NOMO-1 treated with dmso at 0.1 percent for 144 hours (cell line): ENCODE results near the gene SYMPK.

Experiments
- DNase-seq: peaks from one replicate; lab custom pipeline; 2025; ENCODE audit not compliant: unreplicated experiment; lab: John Stamatoyannopoulos, UW

Gene SYMPK

GRCh38 chr19:45768655-45768983 is 94.3 kb downstream of the SYMPK start:
- DNase-seq, result no peak

- DNase-seq, result no peak
Observed at GRCh38 chr19:45767881-45768654, 94.9 kb downstream of the SYMPK start.

GRCh38 chr19:45767410-45767880 is 95.5 kb downstream of the SYMPK start:
- no peak for DNase-seq

DNA sequence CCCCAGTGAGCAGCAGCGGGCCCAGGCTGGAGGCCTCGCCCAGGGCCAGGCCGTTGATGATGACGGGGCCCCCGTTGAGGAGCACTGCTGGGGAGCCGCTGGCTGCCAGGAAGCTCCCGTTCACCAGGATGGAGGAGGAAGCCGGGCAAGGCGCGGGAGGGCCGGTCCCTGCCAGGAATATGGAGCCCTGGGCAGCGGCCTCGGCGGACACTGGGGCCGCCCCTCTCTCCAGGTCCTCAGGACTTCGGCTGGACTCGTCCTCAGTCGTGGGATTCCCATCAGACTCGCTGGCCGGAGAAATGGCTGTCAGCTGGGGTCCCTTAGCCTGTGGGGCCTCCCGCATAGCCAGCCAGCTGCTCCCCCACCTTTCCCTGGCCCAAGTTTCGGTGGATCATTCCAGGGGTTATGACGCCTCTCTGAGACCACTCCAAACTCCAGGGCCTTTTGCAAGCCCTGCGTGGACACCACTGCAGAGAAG is 96.0 kb downstream of the SYMPK start:
- no peak for DNase-seq

DNA sequence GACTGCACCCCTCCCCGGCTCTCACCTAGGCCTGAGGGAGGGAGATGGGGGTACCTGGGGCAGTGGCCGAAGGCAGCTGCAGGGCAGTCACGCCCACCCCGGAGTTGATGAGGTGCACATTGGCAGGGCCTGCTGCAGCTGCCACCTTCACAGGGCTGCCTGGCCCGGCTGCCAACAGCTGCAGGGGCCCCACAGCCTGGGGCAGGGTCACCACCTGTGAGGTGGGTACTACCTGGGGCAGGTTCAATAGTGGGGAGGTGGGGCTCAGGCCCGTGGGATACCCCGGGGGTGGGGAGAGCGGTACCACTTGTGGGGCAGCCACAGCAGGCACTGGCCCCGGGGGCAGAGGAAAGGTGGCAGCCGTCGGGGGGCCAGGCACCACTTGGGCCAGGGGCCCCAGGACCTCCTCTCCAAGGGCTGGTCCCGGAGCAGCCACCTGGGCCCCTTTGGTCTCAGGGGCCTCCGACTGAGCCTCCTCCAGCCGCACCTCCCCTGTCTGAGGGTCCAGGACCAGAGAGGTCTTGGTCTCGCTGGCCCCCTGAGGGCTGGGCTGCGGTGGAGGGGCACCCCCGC is 96.6 kb downstream of the SYMPK start:
- no peak for DNase-seq

GRCh38 chr19:45765702-45766295 is 97.1 kb downstream of the SYMPK start:
- no peak for DNase-seq
